ENCODE data around the gene TAGLN3. TPM values are rescaled to one million over a fixed set of nuclear protein-coding genes. Genes with fewer than 3 reads are reported as not detected.
"Not testable (repeated sequence)": the region's sequence is repeated elsewhere in the genome, so short reads cannot be mapped to it uniquely, and the experiment has no call there.

The TAGLN3 gene
- total RNA-seq, 1 donor from 2014 or later = 0.74 TPM

- no peak overlapping the region for H3K4me3 ChIP-seq
- no peaks in the 10 kb centered on the region for H3K9me3 ChIP-seq (replicated peaks)
- no peak overlapping the region for H3K27ac ChIP-seq (replicated peaks)
- H3K36me3 ChIP-seq = no peaks in the 10 kb centered on the region
- no peaks in the 10 kb centered on the region for H3K27me3 ChIP-seq (ENCODE audit: low read depth)
- intact Hi-C loops (cut with micrococcal nuclease) = no loop called here
- H3K4me1 ChIP-seq = peaks cover 17% of the 10 kb centered on the region
- TF ChIP-seq CTCF (IDR thresholded peaks at IDR 0.05; ENCODE audit: borderline replicate concordance) = no peak
- no peak for DNase-seq
Observed at GRCh38 chr3:112032098-112032731, 33.5 kb downstream of the TAGLN3 start.

- no peak for TF ChIP-seq CTCF (IDR thresholded peaks at IDR 0.05; ENCODE audit: borderline replicate concordance)
- intact Hi-C loops (cut with micrococcal nuclease) = no loop called here
- Histone ChIP-seq H3K4me1 (peaks cover 10% of the 10 kb centered on the region), H3K36me3 (no peaks in the 10 kb centered on the region), H3K4me3 (no peak within 1 kb of the TSS), H3K9me3 (replicated peaks) (no peaks in the 10 kb centered on the region), H3K27me3 (ENCODE audit: low read depth) (no peaks in the 10 kb centered on the region), H3K27ac (replicated peaks) (no peak within 1 kb of the TSS)
- no peak for DNase-seq
Observed at GRCh38 chr3:112034436-112034835, 35.7 kb downstream of the TAGLN3 start, which contains the start of gene TMPRSS7. TMPRSS7 (plus strand) TSS chr3:112034736; CDS start chr3:112034846, 110 bp downstream.

- Histone ChIP-seq H3K27ac (replicated peaks) (no peak overlapping the region), H3K9me3 (replicated peaks) (no peaks in the 10 kb centered on the region), H3K36me3 (no peaks in the 10 kb centered on the region), H3K27me3 (ENCODE audit: low read depth) (no peaks in the 10 kb centered on the region), H3K4me1 (peaks cover 10% of the 10 kb centered on the region), H3K4me3 (no peak overlapping the region)
- DNase-seq = no peak
- no peak for TF ChIP-seq CTCF (IDR thresholded peaks at IDR 0.05; ENCODE audit: borderline replicate concordance)
- intact Hi-C loops (cut with micrococcal nuclease) = no loop called here
Observed at GRCh38 chr3:112035241-112035640, 36.5 kb downstream of the TAGLN3 start.

GRCh38 chr3:112037194-112037593 is 38.5 kb downstream of the TAGLN3 start:
- H3K27ac ChIP-seq (replicated peaks); DNase-seq; H3K4me3 ChIP-seq; H3K9me3 ChIP-seq (replicated peaks); intact Hi-C loops (cut with micrococcal nuclease); H3K4me1 ChIP-seq; H3K36me3 ChIP-seq; H3K27me3 ChIP-seq (ENCODE audit: low read depth): not testable (repeated sequence)

- DNase-seq = no peak
- TF ChIP-seq CTCF (IDR thresholded peaks at IDR 0.05; ENCODE audit: borderline replicate concordance) = no peak
- peaks cover 6% of the 10 kb centered on the region for H3K4me1 ChIP-seq
- no peaks in the 10 kb centered on the region for H3K36me3 ChIP-seq
- H3K27ac ChIP-seq (replicated peaks) = no peak overlapping the region
- H3K9me3 ChIP-seq (replicated peaks) = no peaks in the 10 kb centered on the region
- intact Hi-C loops (cut with micrococcal nuclease) = no loop called here
- H3K4me3 ChIP-seq = no peak overlapping the region
- H3K27me3 ChIP-seq (ENCODE audit: low read depth) = no peaks in the 10 kb centered on the region
Observed at GRCh38 chr3:112038863-112039262, 40.1 kb downstream of the TAGLN3 start.

GRCh38 chr3:112041321-112041720 is 42.6 kb downstream of the TAGLN3 start:
- no peak overlapping the region for H3K4me3 ChIP-seq
- H3K9me3 ChIP-seq (replicated peaks) = no peaks in the 10 kb centered on the region
- intact Hi-C loops (cut with micrococcal nuclease) = no loop called here
- TF ChIP-seq CTCF (IDR thresholded peaks at IDR 0.05; ENCODE audit: borderline replicate concordance) = no peak
- peaks cover 11% of the 10 kb centered on the region for H3K4me1 ChIP-seq
- DNase-seq = no peak
- H3K27ac ChIP-seq (replicated peaks) = no peak overlapping the region
- no peaks in the 10 kb centered on the region for H3K27me3 ChIP-seq (ENCODE audit: low read depth)
- no peaks in the 10 kb centered on the region for H3K36me3 ChIP-seq

Measured in left ventricle myocardium inferior (tissue), 1 donor.